GM19438 (cell line): ENCODE measurements around the gene CNIH4.
"Not testable (repeated sequence)": the region's sequence is repeated elsewhere in the genome, so short reads cannot be mapped to it uniquely, and the experiment has no call there.

Experiments used
- ATAC-seq: cut with Tn5 transposase; IDR thresholded peaks from one replicate; pipeline ENCODE4 v1.9.1; 2021; ENCODE audit warnings: low read depth; ENCODE audit not compliant: unreplicated experiment

Gene CNIH4

GRCh38 chr1:224356685-224357625 lies at the start of gene CNIH4:
Gene CNIH4, plus strand, starts transcription at chr1:224356879. Its CDS starts 46 bp downstream, at chr1:224356925.
- peak; percentile 97 for ATAC-seq

GRCh38 chr1:224308064-224308463 lies 48.6 kb upstream of the CNIH4 start:
- ATAC-seq = no peak

- ATAC-seq = not testable (repeated sequence)
These were observed 45.2 kb upstream of the CNIH4 start for GRCh38 chr1:224311503-224311902.

GRCh38 chr1:224312025-224312424 lies 44.7 kb upstream of the CNIH4 start:
- no peak for ATAC-seq

GRCh38 chr1:224317383-224318045 lies 39.2 kb upstream of the CNIH4 start:
- no peak for ATAC-seq

- ATAC-seq = no peak
These were observed 35.0 kb upstream of the CNIH4 start for GRCh38 chr1:224321706-224322105.

- no peak for ATAC-seq
These were observed 30.7 kb upstream of the CNIH4 start for GRCh38 chr1:224325959-224326358.

GRCh38 chr1:224328644-224329043 lies 28.0 kb upstream of the CNIH4 start:
- ATAC-seq = no peak

GRCh38 chr1:224329484-224329841 lies 27.2 kb upstream of the CNIH4 start:
- no peak for ATAC-seq

GRCh38 chr1:224329842-224330753 lies 26.6 kb upstream of the CNIH4 start, which contains the start of gene NVL:
Gene NVL, minus strand, starts transcription at chr1:224330172. Its CDS starts 45 bp downstream, at chr1:224330127.
- peak; percentile 91 for ATAC-seq

GRCh38 chr1:224331326-224331725 lies 25.4 kb upstream of the CNIH4 start:
- no peak for ATAC-seq

GRCh38 chr1:224331824-224332223 lies 24.9 kb upstream of the CNIH4 start:
- ATAC-seq = no peak

GRCh38 chr1:224333309-224333926 lies 23.3 kb upstream of the CNIH4 start:
- peak; percentile 47 for ATAC-seq

- no peak for ATAC-seq
These were observed 22.5 kb upstream of the CNIH4 start for GRCh38 chr1:224333939-224334786.

- ATAC-seq = no peak
These were observed 18.4 kb upstream of the CNIH4 start for GRCh38 chr1:224338150-224338838.

- ATAC-seq = no peak
These were observed 17.1 kb upstream of the CNIH4 start for GRCh38 chr1:224339442-224340033.

GRCh38 chr1:224340453-224341384 lies 16.0 kb upstream of the CNIH4 start:
- ATAC-seq = peak; percentile 90
